GM12878 (cell line): Measurements from ENCODE around the gene FOSL1. TPM values are rescaled to one million over a fixed set of nuclear protein-coding genes. Genes with fewer than 3 reads are reported as not detected.

Experiments
- ATAC-seq: fragments of 200-7000 bp; cut with Tn5 transposase; 3 replicates; pipeline ENCODE4 v1.9.1; 2020; ENCODE audit warnings: mild to moderate bottlenecking, moderate library complexity
- BruUV-seq: library from RNA; stranded (reverse); fragments of 400-500 nt; replicated peaks from 2 replicates; lab custom pipeline; 2021; lab: Mats Ljungman, UMichigan
- CTCF ChIA-PET: fragments of 300-600 bp; sonication (Branson Sonifier 250); formaldehyde crosslinking; extraction: SDS; loops from one replicate; lab custom pipeline; 2021; ENCODE audit warnings: inconsistent platforms; lab: Yijun Ruan, JAX
- POLR2A ChIA-PET: fragments of 350-600 bp; formaldehyde crosslinking; extraction: SDS; loops from one replicate; lab custom pipeline; 2021; ENCODE audit warnings: inconsistent platforms; lab: Charles Lee
- RAD21 ChIA-PET: fragments of 300-600 bp; sonication (Branson Sonifier 250); formaldehyde crosslinking; loops from one replicate; lab custom pipeline; 2023; ENCODE audit warnings: antibody characterized with exemption; ENCODE audit not compliant: unreplicated experiment; lab: Charles Lee
- SMC1A ChIA-PET: fragments of 300-600 bp; sonication (Branson Sonifier 250); formaldehyde crosslinking; loops from one replicate; lab custom pipeline; 2023; ENCODE audit not compliant: unreplicated experiment, uncharacterized antibody; lab: Charles Lee
- DNase-seq: peaks from one replicate; pipeline ENCODE4 v3.0.0-alpha.2; 2011; ENCODE audit warnings: low read depth, low spot score
- FAIRE-seq: peaks from 3 replicates; lab custom pipeline; 2011; peaks lifted over from hg19 to GRCh38; lab: Jason Lieb, UNC
- H2AFZ ChIP-seq: 2 replicates; pipeline ENCODE4 v1.6.0; 2011; ENCODE audit warnings: low read depth, low read length, control low read depth; ENCODE audit not compliant: control insufficient read depth
- H3K27ac ChIP-seq: 2 replicates; pipeline ENCODE4 v1.5.1; 2011; ENCODE audit warnings: control low read depth; ENCODE audit not compliant: control insufficient read depth, insufficient read depth
- H3K27me3 ChIP-seq, 2 experiments: replicated peaks in 1 of 2; 2 replicates each; pipeline versions ENCODE4 v1.6.0 to v1.6.1; 2011; ENCODE audit warnings: low read length in 1 of 2; ENCODE audit not compliant: control insufficient read depth in 2 of 2, insufficient read depth in 2 of 2
- H3K36me3 ChIP-seq, 2 experiments: 2 replicates each; pipeline ENCODE4 v1.5.1; 2011; ENCODE audit warnings: low read length in 1 of 2; ENCODE audit not compliant: control insufficient read depth in 2 of 2, insufficient read depth in 2 of 2
- H3K4me1 ChIP-seq: 2 replicates; pipeline ENCODE4 v1.6.1; 2011; ENCODE audit warnings: mild to moderate bottlenecking, low read length, moderate library complexity, mixed read lengths; ENCODE audit not compliant: control insufficient read depth, insufficient read depth
- H3K4me2 ChIP-seq: 2 replicates; pipeline ENCODE4 v1.6.0; 2011; ENCODE audit warnings: control low read depth; ENCODE audit not compliant: control insufficient read depth, insufficient read depth
- H3K4me3 ChIP-seq: fragments of 200-600 bp; sonication (generic); 2 replicates; pipeline ENCODE4 v1.5.1; 2016
- H3K79me2 ChIP-seq: 2 replicates; pipeline ENCODE4 v1.6.0; 2011; ENCODE audit warnings: low read length; ENCODE audit not compliant: control insufficient read depth, insufficient read depth
- H3K9ac ChIP-seq: 2 replicates; pipeline ENCODE4 v1.8.0; 2011; ENCODE audit warnings: low read length, control low read depth, mixed read lengths; ENCODE audit not compliant: control insufficient read depth, insufficient read depth
- H3K9me3 ChIP-seq: replicated peaks from 3 replicates; pipeline ENCODE4 v1.5.1; 2011; ENCODE audit warnings: mild to moderate bottlenecking, low read length; ENCODE audit not compliant: control insufficient read depth, insufficient read depth
- H4K20me1 ChIP-seq: 2 replicates; pipeline ENCODE4 v1.6.0; 2011; ENCODE audit not compliant: control insufficient read depth, insufficient read depth
- BHLHE40 ChIP-seq, 2 experiments: fragments of 450-650 bp in 1 of 2; IDR thresholded peaks; 2 replicates each; pipeline ENCODE4 v1.6.1; 2011 to 2017; ENCODE audit warnings: low read depth in 2 of 2, borderline replicate concordance in 1 of 2, improper control_type of control experiment in 1 of 2, low read length in 1 of 2, mild to moderate bottlenecking in 1 of 2
- CEBPZ ChIP-seq: fragments of 150-350 bp; IDR thresholded peaks from 2 replicates; pipeline ENCODE4 v1.6.1; 2016; ENCODE audit warnings: low read depth, low read length
- CREB1 ChIP-seq: IDR thresholded peaks from 2 replicates; pipeline ENCODE4 v1.6.1; 2012; ENCODE audit warnings: low read depth, mild to moderate bottlenecking, inconsistent platforms
- EGR1 ChIP-seq, 2 experiments: IDR thresholded peaks; 1 replicate in 1 of 2; 2 replicates in 1 of 2; pipeline ENCODE4 v1.6.1; 2011 to 2012; ENCODE audit warnings: low read depth in 2 of 2, low read length in 2 of 2, borderline replicate concordance in 1 of 2, mild to moderate bottlenecking in 1 of 2, moderate library complexity in 1 of 2
- FOXK2 ChIP-seq: fragments of 450-650 bp; IDR thresholded peaks from 2 replicates; pipeline ENCODE4 v1.6.1; 2017; ENCODE audit warnings: mild to moderate bottlenecking, moderate library complexity
- HCFC1 ChIP-seq: fragments of 150-350 bp; IDR thresholded peaks from 2 replicates; pipeline ENCODE4 v1.6.1; 2014; ENCODE audit warnings: low read length
- LARP7 ChIP-seq: fragments of 450-650 bp; IDR thresholded peaks from 2 replicates; pipeline ENCODE4 v1.6.1; 2017; ENCODE audit warnings: mild to moderate bottlenecking
- NR2C2 ChIP-seq: IDR thresholded peaks from 2 replicates; pipeline ENCODE4 v1.6.1; 2011; ENCODE audit warnings: borderline replicate concordance, low read depth; ENCODE audit not compliant: control insufficient read depth, insufficient read length
- POLR2AphosphoS2 ChIP-seq: IDR thresholded peaks from 2 replicates; pipeline ENCODE4 v1.6.1; 2011; ENCODE audit warnings: low read depth, mild to moderate bottlenecking, low read length, improper control_type of control experiment, moderate library complexity
- PRDM15 ChIP-seq: fragments of 450-650 bp; formaldehyde crosslinking; IDR thresholded peaks from 2 replicates; pipeline ENCODE4 v1.4.0; 2020; ENCODE audit warnings: mild to moderate bottlenecking, moderate library complexity
- RUNX3 ChIP-seq: IDR thresholded peaks from 2 replicates; pipeline ENCODE4 v1.6.1; 2012; ENCODE audit warnings: low read length, inconsistent platforms
- SREBF2 ChIP-seq: IDR thresholded peaks from 2 replicates; pipeline ENCODE4 v1.6.1; 2012; ENCODE audit warnings: mild to moderate bottlenecking, low read length
- YBX1 ChIP-seq: fragments of 450-650 bp; IDR thresholded peaks from 2 replicates; pipeline ENCODE4 v1.6.1; 2016; ENCODE audit warnings: antibody characterized with exemption
- ZNF24 ChIP-seq: fragments of 450-650 bp; IDR thresholded peaks from 2 replicates; pipeline ENCODE4 v1.6.1; 2017; ENCODE audit warnings: antibody characterized with exemption, mild to moderate bottlenecking
- WGBS: methylation state at CpG from one replicate; pipeline ENCODE4 v1.1.6; 2016; ENCODE audit warnings: low lambda C conversion rate; ENCODE audit not compliant: insufficient replicate concordance, insufficient coverage; ENCODE audit errors: missing lambda C conversion rate; 5-methylcytosine and 5-hydroxymethylcytosine counted together
- in situ Hi-C: fragments of 300-500 bp; cut with MboI; formaldehyde crosslinking; loops from 9 replicates; pipeline ENCODE4 v1.14.3; 2018; ENCODE audit warnings: mixed read lengths
- intact Hi-C: fragments of 100-400 bp; cut with micrococcal nuclease; formaldehyde crosslinking; loops from one replicate; pipeline ENCODE4 v1.14.2; 2022; ENCODE audit not compliant: unreplicated experiment
- polyA plus RNA-seq, 11 experiments: library from polyadenylated mRNA; depleted of rRNA in 4 of 11; unstranded in 6 of 11; stranded (reverse) in 5 of 11; fragments of >200 nt; fragmentation: Nextera tagmentation in 4 of 11; fragmentation: Illumina TruSeq in 1 of 11; extraction: Ambion mirVana in 4 of 11; extraction: Trizol in 1 of 11; gene quantifications; 1 replicate in 1 of 11; 2 replicates in 10 of 11; pipeline versions ENCODE4 v1.2.1 to v1.2.3, GENCODE V29; 2011 to 2016; ENCODE audit warnings: inconsistent platforms in 2 of 11, missing spikeins in 2 of 11, low read depth in 1 of 11
- total RNA-seq, 4 experiments: library from RNA; depleted of rRNA in 3 of 4; stranded (reverse); fragments of >200 nt in 3 of 4; fragmentation: Illumina TruSeq in 1 of 4; extraction: Trizol in 1 of 4; gene quantifications; 2 replicates each; pipeline versions ENCODE4 v1.2.1 to v1.2.3, GENCODE V29; 2013 to 2021

FOSL1 gene
- total and polyA plus RNA-seq, 10 of the 15 experiments (the other 5 are each of a cell fraction or from before 2014, with no cell fraction given), result 0.82 to 5.4 (median 2.1) TPM

GRCh38 chr11:65871811-65872548 is 28.2 kb downstream of the FOSL1 start:
- SMC1A ChIA-PET, result interaction anchor here (1.4 to 1.5 kb wide), 2 partner anchors 12 to 18 kb away, joined by 4 to 6 read pairs; partner anchors contain the start of genes CCDC85B and MUS81
- Histone ChIP-seq H2AFZ (no peak overlapping the region), H3K4me1 (peaks cover 11% of the 10 kb centered on the region), H3K79me2 (no peaks in the 10 kb centered on the region), H3K36me3 (peaks cover 4 to 5% of the 10 kb centered on the region in 2 experiments; a peak in 3 of 4 replicates), H3K4me3 (no peak overlapping the region), H3K9ac (no peak overlapping the region), H3K9me3 (no peaks in the 10 kb centered on the region), H3K4me2 (no peak overlapping the region), H3K27ac (no peak overlapping the region), H3K27me3 (no peaks in the 10 kb centered on the region), H4K20me1 (no peaks in the 10 kb centered on the region)
- in situ Hi-C loops (loop anchor here (25.0 kb wide), 1 partner anchor 1635 kb away; the partner anchor contains the start of genes DNAJC4, FKBP2, NUDT22 and PPP1R14B), intact Hi-C loops (no loop called here)
- no peak for DNase-seq
- no TSS peak for BruUV-seq
- no peak for FAIRE-seq
- no peak for ATAC-seq
- 70% methylated on average over 23 of the region's 26 CpGs for WGBS
- POLR2A ChIA-PET, result interaction anchor here (0.5 to 4.5 kb wide), 5 partner anchors 11 to 199 kb away, joined by 3 to 44 read pairs (median 4); partner anchors contain the start of genes CCDC85B, FIBP and MUS81
- CTCF ChIA-PET, result interaction anchor here (1.8 to 4.5 kb wide), 4 partner anchors 12 to 19 kb away, joined by 7 to 41 read pairs (median 15); partner anchors contain the start of genes CCDC85B, CFL1, FIBP and MUS81
- RAD21 ChIA-PET, result interaction anchor here (0.6 to 1.3 kb wide), 3 partner anchors 12 to 117 kb away, joined by 3 to 5 read pairs (median 3); partner anchors contain the start of gene MUS81
- TF ChIP-seq PRDM15 (CRISPR knock-in tag) (no peak), CREB1 (no peak), LARP7 (no peak), CEBPZ (no peak), POLR2AphosphoS2 (no peak), SREBF2 (no peak), ZNF24 (no peak), NR2C2 (no peak), RUNX3 (no peak), BHLHE40 (IDR thresholded peaks at IDR 0.05; ENCODE audit: borderline replicate concordance in 1 of 2, low read depth in 2 of 2, low read length in 1 of 2) (no peak), HCFC1 (no peak), YBX1 (no peak), FOXK2 (no peak), EGR1 (IDR thresholded peaks at IDR 0.05; ENCODE audit: borderline replicate concordance in 1 of 2, low read depth in 2 of 2, low read length in 2 of 2) (no peak)
